HG02840 (cell line): Measurements from ENCODE around the gene GTF2E1.
A peak's percentile ranks its signal among the peaks of the same experiment; 100 is the strongest.
"Not testable (repeated sequence)": the region's sequence is repeated elsewhere in the genome, so short reads cannot be mapped to it uniquely, and the experiment has no call there.

Experiments used
- ATAC-seq: cut with Tn5 transposase; IDR thresholded peaks from one replicate; pipeline ENCODE4 v1.9.1; 2021; ENCODE audit warnings: mild to moderate bottlenecking, moderate library complexity, moderate number of reproducible peaks; ENCODE audit not compliant: unreplicated experiment, low FRiP score

The GTF2E1 gene

DNA sequence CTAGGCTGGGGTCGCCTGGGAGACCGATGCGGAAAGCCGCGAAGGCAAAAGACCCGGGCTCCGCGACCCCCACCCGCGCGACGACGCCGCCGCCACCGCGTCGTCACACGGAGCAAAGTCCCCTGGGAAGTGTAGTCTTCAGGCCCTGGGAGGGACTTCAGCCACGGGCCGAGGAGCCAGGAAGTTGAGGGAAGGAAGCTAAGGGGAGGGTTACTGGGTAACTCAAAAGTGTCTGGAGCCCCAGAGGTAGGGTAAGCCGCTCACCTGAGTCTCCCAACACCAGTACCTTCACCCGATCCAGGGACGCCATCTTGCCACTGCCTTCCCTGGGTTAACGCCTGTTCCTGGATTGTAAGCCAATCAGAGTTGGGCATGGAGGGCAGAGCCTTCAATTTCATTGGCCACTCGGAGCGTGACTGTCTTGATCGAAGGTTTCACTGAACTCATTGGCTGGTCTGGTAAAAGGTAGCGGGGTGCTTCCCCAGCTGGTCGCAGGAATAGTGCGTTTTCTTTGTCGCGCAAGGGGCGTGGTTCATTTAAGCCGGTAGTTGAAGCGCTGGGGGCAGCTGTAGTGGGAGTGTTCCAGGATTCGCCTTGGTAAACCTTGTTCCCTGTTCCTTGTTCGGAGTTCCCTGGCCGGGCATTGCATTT, at the start of gene GTF2E1, which contains the start of gene RABL3:
Gene GTF2E1, plus strand, starts transcription at position 547 of the 651 bp plus-strand sequence. CDS start 7,809 bp downstream, outside the sequence.
Gene RABL3, minus strand, starts transcription at position 319 of the 651 bp plus-strand sequence. Its CDS starts 9 bp downstream, at position 310.
- peak; percentile 100 for ATAC-seq

DNA sequence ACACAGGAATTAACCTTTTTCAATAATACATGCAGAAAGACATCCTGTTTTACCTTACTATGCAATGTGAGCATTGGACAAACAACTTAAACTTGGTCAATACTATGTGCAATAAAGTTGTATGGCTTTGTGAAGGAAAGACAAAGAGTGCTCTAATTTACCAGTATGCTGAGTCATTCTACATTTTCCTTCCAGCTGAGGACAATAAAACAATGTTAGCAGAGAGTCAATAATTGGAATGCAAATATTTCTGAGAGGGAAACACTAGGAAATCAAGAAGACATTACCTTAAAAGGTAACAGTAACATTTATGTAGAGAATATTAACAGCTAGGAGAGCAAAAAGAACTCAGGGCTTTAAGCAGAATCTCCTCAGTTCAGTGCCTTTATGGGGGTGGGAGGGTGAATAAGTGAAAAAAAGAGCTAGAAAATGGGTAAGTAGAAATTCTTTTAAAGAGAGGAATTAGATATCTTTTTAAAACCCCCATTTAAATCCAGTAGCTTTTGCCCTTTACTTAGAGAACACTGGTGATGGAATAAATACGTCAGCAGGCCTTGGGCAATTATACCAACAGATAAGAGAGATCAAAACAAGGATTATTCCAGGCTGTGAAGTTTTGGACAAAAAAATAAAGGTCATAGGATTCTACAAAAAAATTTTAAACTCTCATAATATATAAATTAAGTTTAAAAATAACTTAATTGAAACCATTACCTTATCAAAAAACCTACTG, 48.9 kb upstream of the GTF2E1 start:
- ATAC-seq: no peak

DNA sequence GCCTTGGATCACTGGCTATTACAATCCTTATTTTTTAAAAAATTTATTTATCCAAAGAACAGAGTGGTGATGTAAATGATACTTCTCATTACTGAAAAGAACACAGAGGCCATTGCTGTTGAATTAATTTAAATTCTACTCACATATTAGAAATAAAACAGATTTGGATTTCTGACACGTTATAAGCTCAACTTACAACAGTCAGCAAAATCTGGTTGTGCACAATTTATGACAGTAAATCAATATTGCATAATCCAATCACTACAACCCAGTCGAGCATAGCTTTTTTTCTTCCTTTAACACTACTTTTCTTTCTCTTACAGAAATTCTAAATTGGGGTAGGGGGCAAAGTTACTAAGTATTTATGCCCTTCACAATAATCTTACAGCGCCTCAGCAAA, 43.2 kb upstream of the GTF2E1 start:
- no peak for ATAC-seq

DNA sequence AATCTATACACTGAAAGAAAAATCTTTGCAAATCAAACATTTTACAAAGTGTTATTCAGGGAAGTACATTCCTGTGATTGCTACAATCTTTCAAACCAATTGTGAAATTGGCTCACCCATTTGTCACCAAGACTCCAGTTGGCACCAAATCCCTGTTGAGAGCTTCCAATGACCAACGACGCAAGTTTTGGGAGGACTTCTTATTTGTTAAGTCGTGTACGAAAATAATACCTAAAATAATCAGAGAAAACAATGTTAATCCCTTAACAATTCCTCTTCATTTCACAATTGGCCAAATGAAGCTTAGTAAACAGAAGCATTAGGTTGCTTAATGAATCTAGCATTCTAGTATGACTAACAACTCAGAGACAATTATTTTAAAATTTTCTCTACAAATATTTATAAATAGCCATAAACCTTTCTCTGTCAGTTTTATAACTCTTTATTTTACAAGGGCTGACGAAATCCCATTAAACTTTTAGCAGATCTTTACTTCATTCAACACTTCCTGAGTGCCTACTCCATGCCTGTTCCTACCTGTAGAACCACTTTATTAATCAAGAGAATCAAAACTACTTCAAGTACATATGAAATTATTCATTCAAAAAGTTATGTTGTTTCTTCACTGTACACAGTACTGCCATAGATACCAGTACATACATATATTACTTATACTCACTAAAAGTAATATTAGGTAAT, 36.5 kb upstream of the GTF2E1 start:
- ATAC-seq: no peak

DNA sequence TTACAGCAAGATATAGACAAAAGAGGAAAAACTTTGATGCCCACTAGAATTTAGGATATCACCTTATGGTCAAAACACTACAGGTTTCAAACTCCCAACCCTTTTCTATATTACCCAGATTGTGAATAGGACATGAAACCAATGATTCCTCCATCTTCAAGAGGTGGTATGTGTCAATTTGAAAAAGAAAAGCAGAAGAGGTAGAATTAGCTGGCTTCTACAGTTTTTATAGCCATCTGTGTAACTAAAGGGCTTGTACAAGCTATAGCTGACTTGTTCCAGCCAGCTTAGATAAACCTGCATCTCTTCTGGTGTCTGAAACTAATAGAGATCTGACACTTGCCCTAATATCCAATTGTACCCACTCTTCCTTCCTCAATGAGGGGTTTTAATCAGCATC, 35.6 kb upstream of the GTF2E1 start:
- no peak for ATAC-seq

DNA sequence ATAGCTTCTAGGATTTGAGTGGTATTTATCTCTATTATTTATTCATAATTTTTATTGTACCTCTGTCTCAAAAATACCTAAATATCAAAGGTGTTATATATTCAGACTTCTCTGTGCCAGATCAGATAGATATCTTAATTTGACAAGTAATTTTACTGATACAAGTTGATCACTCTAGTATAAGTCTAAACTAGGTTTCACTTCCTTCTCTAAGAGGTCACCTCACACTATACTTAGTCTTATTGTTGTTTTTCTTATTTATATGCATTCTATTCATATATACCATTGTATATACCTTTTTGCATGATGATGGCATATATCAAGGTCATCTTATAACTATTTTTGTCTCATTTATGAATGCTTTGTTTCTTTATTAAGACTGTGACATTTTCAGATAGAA, 34.1 kb upstream of the GTF2E1 start:
- ATAC-seq: peak; percentile 71

DNA sequence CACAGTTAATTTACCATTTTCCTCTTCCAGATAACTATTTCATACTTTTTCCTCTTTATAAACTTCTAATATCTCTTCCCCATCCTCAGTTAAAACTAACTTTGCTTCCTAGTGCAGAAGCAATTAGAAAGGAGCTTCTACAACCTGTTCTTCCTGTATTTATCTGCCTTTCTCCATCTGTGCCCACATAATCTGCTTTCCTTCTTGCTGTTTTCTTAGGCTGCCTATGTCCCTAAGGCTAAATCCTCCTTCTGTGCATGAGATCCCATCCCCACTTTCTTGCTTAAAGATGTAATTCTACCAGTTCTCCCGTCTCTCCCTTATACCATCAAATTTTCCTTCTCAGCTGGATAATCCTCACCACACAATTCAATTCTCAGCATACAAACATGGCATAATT, 32.2 kb upstream of the GTF2E1 start:
- no peak for ATAC-seq

DNA sequence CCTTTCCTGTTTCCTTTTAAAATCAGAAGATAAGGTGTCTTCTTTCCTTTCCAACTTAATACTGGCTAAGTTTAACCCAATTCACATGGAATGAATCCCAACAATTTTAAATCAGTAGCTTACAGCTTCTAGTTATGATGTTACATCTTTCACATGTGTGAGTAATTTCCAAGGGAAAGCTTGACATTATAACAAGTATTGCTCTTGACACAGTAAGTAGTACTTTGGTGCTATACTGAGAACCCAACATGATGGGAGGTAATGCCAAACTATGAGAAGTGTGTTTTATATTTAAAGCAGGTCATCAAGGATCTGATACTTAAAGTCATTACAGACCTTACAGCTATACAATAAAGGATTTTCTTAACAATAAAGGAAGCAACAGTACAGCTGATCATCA, 29.3 kb upstream of the GTF2E1 start:
- ATAC-seq: no peak

DNA sequence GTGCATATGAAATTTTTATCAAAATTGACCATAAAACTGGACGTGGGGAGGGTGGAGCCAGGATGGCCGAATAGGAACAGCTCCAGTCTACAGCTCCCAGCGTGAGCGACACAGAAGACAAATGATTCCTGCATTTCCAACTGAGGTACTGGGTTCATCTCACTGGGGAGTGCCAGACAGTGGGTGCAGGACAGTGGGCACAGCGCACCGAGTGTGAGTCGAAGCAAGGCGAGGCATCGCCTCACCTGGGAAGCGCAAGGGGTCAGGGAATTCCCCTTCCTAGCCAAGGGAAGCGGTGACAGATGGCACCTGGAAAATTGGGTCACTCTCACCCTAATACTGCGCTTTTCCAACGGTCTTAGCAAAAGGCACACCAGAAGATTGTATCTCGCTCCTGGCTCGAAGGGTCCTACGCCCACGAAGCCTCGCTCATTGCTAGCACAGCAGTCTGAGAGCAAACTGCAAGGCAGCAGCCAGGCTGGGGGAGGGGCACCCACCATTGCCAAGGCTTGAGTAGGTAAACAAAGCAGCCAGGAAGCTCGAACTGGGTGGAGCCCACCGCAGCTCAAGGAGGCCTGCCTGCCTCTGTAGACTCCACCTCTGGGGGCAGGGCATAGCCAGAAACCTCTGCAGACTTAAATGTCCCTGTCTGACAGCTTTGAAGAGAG, 23.2 kb upstream of the GTF2E1 start:
- not testable (repeated sequence) for ATAC-seq

DNA sequence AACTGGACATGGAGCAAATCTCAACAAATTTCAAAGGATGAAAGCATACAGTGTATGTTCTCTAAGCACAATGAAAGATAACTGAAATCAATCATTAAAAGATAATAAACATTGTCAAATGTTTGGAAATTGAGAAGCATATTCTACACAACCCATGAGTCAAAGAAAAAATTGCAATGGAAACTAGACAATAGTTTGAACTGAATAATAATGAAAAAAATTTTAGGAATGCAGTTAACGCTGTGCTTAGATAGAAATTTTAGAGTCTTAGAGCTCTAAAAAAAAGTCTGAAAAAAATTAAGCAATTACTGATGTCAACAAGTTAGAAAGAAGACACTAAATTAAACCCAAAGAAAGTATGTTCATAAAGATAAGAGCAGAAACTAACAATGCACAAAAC, 15.8 kb upstream of the GTF2E1 start:
- no peak for ATAC-seq

DNA sequence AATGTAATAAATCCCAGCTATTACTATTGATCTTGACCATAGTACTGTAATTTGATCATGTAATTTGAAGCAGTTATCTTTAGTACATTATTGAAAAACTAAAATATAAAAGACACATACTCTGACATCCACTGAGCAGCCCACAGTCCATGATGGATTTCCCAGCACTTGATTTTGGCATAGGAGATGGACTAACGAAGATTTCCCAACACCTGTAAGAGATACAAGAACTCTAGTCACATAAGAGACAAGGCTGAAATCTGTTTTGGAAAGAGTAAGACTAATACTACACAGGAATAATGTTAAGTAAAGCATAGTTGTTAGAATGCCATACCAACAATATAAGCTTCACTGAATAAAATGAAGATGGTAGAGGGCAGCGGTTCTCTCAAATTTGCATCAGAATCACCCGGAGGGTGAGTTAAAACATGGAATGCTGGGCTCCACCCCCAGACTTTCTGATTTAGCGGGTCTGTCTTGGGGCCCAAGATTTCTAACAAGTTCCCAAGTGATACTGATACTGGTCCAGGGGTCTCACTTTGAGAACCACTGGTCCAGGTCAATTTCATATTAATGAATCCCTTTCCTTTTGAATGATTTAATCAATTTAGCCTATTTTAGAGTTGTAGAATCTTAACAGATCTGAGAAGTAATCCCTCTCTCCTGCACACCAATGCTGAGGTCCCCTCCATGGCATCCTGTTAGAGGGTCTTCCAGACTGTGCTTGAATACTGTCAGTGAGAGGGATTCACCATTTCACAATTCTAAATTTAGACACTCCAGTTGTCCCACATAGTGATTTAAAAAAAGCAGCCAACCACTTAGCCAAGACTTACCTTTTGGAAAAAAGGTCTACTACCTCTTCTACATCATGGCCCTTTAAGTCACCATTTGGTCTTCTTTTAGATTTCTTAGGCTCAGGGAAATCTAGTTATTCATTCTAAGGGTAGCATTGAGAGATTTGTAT, 11.7 kb upstream of the GTF2E1 start:
- ATAC-seq: no peak

DNA sequence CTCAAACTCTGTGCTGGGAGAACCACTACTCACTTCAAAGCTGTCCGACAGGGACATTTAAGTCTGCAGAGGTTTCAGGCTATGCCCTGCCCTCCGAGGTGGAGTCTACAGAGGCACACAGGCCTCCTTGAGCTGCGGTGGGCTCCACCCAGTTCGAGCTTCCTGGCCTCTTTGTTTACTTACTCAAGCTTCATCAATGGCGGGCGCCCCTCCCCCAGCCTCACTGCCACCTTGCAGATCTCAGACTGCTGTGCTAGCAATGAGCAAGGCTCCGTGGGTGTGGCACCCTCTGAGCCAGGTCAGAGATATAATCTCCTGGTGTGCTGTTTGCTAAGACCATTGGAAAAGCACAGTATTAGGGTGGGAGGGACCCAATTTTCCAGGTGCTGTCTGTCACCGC, 4.5 kb upstream of the GTF2E1 start:
- not testable (repeated sequence) for ATAC-seq

DNA sequence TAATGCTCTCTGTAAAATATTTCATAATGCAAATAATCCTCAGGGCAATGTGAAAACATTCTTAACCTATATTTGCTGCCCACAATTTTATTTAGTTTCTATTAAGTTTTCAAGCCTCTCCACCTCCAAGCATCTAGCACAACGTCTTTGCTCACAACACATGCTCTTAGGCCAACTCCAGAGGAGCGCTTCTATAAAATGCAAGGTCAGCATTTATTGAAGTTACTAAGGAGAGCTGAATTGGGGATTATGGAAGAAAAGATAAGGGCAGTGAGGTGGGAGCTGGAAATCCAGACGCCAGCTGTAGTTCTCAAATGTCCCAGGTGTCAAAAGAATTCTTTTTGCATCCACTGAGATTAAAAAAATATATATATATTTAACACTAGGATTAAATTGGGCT, 1.2 kb upstream of the GTF2E1 start:
- ATAC-seq: no peak

DNA sequence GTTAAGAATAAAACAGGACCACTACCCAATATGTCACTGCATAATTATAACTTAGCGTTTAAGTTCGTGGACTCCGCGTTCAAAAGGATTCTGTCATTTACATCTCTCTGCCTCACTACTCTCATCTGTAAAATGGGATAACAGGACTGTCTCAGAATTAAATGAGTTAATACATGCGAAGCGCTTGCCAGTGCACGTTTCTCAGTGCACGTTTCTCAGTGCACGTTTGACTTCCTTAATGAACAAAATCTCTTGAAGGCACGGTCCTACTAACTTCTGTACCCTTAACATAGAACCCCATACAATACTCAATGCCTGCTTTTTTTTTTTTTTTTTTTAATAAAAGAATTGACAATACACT, 727 bp upstream of the GTF2E1 start:
- no peak for ATAC-seq

DNA sequence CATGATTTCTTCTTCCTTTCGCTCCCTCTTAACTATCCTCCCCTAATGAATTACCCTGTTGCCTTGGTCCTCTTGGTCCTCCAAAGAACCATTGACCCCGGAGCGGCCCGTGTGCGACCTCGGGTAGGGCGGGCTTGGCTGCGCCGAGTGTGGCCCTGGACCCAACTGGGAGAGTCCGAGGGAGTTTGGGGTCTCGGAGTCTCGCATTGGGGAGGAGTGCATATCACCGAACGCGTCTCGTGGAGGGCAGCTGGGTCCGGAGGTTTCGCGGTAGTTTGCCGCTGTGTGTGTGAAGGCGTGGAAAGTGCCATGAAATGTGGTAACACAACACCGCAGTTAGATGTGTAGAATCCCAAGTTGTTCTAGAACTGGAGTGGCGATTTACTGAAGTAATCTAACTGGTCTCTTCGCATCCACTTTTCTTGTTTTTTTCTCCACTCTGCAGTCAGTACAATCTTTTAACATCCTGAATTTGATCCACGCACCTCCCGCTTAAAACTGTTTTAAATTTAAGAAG, 363 bp downstream of the GTF2E1 start:
- peak; percentile 19 for ATAC-seq

DNA sequence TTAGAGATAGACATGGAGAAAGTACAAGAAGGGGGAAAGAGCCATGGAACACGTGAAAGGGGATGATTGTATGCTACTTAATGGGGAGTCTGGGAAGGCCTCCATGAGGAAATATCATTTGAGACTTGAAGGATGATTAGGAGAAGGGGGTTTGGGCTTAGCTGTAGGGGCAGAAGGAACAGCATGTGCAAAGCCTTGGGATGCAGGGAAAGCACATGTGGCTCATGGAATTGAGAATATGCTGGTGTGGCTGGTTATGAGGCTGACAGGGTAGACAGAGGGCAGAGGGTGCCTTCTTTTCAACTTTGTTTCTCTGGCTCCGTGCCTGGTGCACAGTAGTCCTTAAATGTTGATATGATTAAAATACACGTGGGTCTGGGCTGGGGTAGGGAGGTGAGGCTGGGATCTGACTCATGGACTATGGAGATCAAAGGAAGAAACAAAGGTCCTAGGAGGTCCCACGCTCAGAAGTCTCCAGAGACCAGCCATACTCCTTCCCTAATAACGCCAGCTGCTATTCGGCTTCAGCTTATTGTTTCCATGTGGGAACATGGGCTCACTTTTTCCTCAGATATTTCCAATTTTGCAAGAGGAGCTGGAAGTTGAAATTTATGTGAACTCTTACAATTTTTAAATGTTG, 1.1 kb downstream of the GTF2E1 start:
- ATAC-seq: no peak

DNA sequence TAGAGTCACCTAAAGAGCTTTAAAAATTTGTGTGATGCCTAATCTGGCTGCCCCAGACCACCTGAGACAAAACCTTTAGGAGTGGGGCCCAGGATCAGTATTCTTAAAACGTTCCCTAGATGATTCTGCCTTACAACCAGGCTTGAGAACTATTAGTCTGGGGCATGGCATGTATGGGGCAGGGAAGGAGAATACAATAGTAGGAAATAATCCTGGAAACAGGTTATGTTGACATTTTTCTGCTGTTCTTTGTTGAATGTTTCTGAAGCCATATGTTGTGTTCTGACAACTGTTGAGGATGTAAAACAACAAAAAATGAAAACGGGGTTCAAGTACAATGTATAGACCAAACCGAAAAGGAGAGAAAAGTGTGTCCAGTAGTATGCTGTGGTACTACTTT, 2.9 kb downstream of the GTF2E1 start:
- ATAC-seq: no peak

DNA sequence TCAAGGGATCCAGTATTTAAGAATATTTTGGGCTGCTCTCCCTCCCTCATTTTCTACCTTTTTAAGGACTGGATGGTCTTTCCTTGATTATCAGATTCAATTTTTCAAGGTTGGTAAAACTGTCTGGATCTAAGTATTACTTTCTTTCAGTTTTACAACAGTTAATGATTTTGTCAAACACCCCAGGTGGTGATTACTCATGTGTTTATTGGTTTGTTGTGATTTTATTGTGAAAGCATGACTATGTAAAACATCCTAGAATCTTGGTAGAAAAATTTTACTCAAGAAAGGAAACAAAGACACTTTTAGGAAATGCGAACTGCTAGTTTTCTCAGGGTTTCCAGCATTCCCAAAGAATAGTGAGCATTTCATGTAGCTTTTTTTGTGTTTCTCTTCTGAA, 7.3 kb downstream of the GTF2E1 start:
- ATAC-seq: no peak

DNA sequence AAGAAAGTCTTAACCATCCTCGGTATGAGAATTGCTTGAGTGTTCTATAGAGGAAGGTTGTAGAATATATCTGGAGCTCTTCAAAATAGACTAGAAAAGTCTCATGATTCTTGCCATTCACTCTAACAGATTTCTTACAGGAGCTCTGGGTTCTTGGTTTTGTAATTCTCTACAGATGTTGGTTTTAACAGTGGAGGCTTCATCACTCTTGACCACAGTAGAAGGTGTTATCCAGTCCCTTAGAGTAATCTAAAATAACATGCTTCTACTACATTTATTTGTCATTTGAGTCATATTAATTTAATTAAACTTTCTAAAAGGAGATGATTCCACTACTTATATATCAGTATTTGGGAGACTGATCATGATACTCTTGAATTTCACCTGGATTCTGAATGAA, 9.7 kb downstream of the GTF2E1 start:
- ATAC-seq: no peak
